Osteocyte (in vitro differentiated cells): Measurements from ENCODE around the gene PHF21B. TPM values are rescaled to one million over a fixed set of nuclear protein-coding genes. Genes with fewer than 3 reads are reported as not detected.

Experiments
- DNase-seq: peaks from one replicate; pipeline ENCODE4 v3.0.0; 2021; ENCODE audit warnings: mixed read lengths; ENCODE audit not compliant: unreplicated experiment; ENCODE audit errors: extremely low spot score
- H3K27ac Mint-ChIP-seq: one replicate; pipeline ENCODE4 v1.8.0; 2021; ENCODE audit warnings: mild to moderate bottlenecking, mixed read lengths; ENCODE audit not compliant: unreplicated experiment
- H3K27me3 Mint-ChIP-seq: one replicate; pipeline ENCODE4 v1.8.0; 2021; ENCODE audit warnings: mixed read lengths; ENCODE audit not compliant: unreplicated experiment
- H3K36me3 Mint-ChIP-seq: one replicate; pipeline ENCODE4 v1.8.0; 2021; ENCODE audit warnings: mixed read lengths; ENCODE audit not compliant: unreplicated experiment
- H3K4me1 Mint-ChIP-seq: one replicate; pipeline ENCODE4 v1.8.0; 2021; ENCODE audit warnings: mixed read lengths; ENCODE audit not compliant: unreplicated experiment
- H3K4me3 Mint-ChIP-seq: one replicate; pipeline ENCODE4 v1.8.0; 2021; ENCODE audit warnings: mild to moderate bottlenecking, moderate library complexity, mixed read lengths; ENCODE audit not compliant: unreplicated experiment
- H3K9me3 Mint-ChIP-seq: one replicate; pipeline ENCODE4 v1.8.0; 2021; ENCODE audit warnings: mixed read lengths; ENCODE audit not compliant: unreplicated experiment
- CTCF ChIP-seq: fragments of 200-600 bp; sonication (generic); IDR thresholded peaks from 2 replicates; pipeline ENCODE4 v1.5.0; 2021; ENCODE audit warnings: antibody characterized with exemption, mild to moderate bottlenecking, moderate library complexity
- total RNA-seq: library from RNA; stranded (reverse); gene quantifications from 2 replicates; pipeline ENCODE4 v1.2.1, GENCODE V29; 2021

PHF21B gene
- total RNA-seq, 1 donor from 2014 or later, result 0.54 TPM

- H3K27me3 Mint-ChIP-seq, result no peaks in the 10 kb centered on the region
- no peaks in the 10 kb centered on the region for H3K4me1 Mint-ChIP-seq
- TF ChIP-seq CTCF, result no peak
- H3K36me3 Mint-ChIP-seq, result no peaks in the 10 kb centered on the region
- H3K4me3 Mint-ChIP-seq, result no peak overlapping the region
- DNase-seq, result no peak
- no peaks in the 10 kb centered on the region for H3K9me3 Mint-ChIP-seq
- H3K27ac Mint-ChIP-seq, result no peak overlapping the region
Observed at GRCh38 chr22:44986926-44987325, 22.9 kb downstream of the PHF21B start.

GRCh38 chr22:44985906-44986527 lies 23.8 kb downstream of the PHF21B start:
- Mint-ChIP-seq H3K27ac (no peak overlapping the region), H3K4me1 (no peaks in the 10 kb centered on the region), H3K4me3 (no peak overlapping the region), H3K27me3 (no peaks in the 10 kb centered on the region), H3K9me3 (no peaks in the 10 kb centered on the region), H3K36me3 (no peaks in the 10 kb centered on the region)
- no peak for DNase-seq
- no peak for TF ChIP-seq CTCF

GRCh38 chr22:44983878-44984482 lies 25.8 kb downstream of the PHF21B start:
- no peaks in the 10 kb centered on the region for H3K9me3 Mint-ChIP-seq
- DNase-seq, result no peak
- no peaks in the 10 kb centered on the region for H3K27me3 Mint-ChIP-seq
- no peak overlapping the region for H3K27ac Mint-ChIP-seq
- no peaks in the 10 kb centered on the region for H3K36me3 Mint-ChIP-seq
- no peak for TF ChIP-seq CTCF
- no peak overlapping the region for H3K4me3 Mint-ChIP-seq
- H3K4me1 Mint-ChIP-seq, result no peaks in the 10 kb centered on the region

- no peak for TF ChIP-seq CTCF
- Mint-ChIP-seq H3K4me1 (no peaks in the 10 kb centered on the region), H3K4me3 (no peak overlapping the region), H3K27me3 (no peaks in the 10 kb centered on the region), H3K27ac (no peak overlapping the region), H3K9me3 (no peaks in the 10 kb centered on the region), H3K36me3 (no peaks in the 10 kb centered on the region)
- no peak for DNase-seq
Observed at GRCh38 chr22:44982445-44982844, 27.4 kb downstream of the PHF21B start.

- no peak for TF ChIP-seq CTCF
- Mint-ChIP-seq H3K36me3 (no peaks in the 10 kb centered on the region), H3K4me3 (no peak overlapping the region), H3K27ac (no peak overlapping the region), H3K27me3 (no peaks in the 10 kb centered on the region), H3K9me3 (no peaks in the 10 kb centered on the region), H3K4me1 (no peaks in the 10 kb centered on the region)
- DNase-seq, result no peak
Observed at GRCh38 chr22:44981857-44982256, 27.9 kb downstream of the PHF21B start.
